GM18909 (cell line): ENCODE data around the gene CHKA.

Experiments
- ATAC-seq: cut with Tn5 transposase; IDR thresholded peaks from one replicate; pipeline ENCODE4 v1.9.1; 2021; ENCODE audit warnings: mild to moderate bottlenecking; ENCODE audit not compliant: unreplicated experiment, poor library complexity

CHKA gene

DNA sequence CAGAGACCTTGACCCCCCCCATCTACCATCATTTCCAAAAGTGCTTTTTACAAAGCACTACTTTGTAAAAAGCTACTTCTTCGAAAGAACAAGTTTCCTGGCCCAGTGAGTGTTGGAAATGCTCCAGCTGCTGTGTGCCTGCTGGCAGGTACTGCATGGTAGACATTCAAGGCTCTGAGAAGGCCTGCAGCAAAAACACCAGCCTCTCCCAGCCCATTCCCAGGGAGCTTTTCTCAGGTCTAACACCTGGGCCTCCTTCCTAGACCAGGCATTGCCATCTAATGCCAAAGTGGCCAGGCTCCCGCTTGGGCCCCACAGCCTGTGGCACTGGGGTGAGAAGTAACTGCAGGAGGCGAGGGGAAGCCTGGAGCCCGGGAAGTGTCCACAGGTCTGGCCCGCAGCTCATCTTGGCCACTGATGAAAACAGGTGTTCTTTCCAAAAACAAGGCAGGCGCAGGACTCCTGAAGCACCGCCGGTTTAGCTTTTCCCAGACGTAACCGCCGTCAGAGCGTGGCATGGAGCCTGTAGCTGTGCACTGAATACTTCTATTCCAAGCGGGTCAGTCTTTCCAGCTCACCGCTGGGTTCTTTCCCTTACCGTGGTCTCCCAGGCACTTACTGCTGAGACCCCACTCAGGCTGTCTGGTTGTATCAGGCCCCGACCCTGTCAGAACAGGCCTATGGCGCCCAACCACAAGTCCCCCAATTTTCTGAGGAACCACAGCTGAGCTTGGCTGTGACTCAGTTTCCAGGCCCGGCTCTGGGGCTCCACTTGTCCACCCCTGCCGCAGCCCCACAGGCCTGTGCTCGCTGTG is 83.6 kb downstream of the CHKA start:
- ATAC-seq = no peak

- no peak for ATAC-seq
These were observed 84.4 kb downstream of the CHKA start for GRCh38 chr11:68036717-68037239.

DNA sequence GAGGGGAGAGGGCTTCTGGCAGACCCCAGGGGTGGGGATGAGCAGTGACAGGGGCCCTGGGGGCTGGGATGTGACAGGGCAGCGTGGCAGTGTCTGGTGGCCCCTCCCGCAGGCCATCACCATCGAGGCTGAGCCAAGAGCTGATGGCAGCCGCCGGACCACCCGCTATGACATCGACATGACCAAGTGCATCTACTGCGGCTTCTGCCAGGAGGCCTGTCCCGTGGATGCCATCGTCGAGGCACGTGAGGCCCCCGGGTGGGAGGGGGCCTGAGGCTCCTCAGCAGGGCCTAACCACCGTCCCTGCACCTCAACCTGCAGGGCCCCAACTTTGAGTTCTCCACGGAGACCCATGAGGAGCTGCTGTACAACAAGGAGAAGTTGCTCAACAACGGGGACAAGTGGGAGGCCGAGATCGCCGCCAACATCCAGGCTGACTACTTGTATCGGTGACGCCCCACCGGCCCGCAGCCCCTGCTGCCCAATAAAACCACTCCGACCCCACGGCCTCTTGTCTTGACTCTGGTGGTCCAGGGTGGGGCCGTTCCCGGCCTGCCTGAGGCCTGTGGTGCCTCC is 85.0 kb downstream of the CHKA start:
- ATAC-seq = no peak

DNA sequence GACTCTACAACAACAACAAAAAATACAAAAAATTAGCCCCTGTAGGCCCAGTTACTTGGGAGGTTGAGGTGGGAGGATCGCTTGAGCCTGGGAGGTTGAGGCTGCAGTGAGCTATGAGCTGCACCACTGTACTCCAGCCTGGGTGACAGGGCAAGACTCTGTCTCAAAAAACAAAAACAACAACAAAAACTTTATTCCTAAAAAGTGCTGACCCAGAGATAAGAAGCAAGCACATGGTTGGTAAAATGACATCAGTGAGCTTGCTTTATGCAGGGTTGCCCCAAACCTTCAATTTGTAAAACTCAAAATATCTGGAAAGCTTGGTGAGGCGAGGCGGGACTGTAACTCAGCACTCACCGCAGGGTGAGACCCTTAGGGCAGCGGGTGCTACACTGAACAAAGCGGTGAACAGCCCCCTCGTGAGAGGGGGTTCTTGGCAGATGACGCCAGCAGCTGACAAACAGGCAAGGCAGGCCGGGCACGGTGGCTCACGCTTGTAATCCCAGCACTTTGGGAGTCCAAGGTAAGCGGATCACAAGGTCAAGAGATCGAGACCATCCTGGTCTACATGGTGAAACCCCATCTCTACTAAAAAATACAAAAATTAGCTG is 85.8 kb downstream of the CHKA start:
- ATAC-seq = no peak

GRCh38 chr11:68033708-68034045 is 87.5 kb downstream of the CHKA start:
- ATAC-seq = no peak

- ATAC-seq = no peak
These were observed 88.0 kb downstream of the CHKA start for GRCh38 chr11:68032997-68033707.

DNA sequence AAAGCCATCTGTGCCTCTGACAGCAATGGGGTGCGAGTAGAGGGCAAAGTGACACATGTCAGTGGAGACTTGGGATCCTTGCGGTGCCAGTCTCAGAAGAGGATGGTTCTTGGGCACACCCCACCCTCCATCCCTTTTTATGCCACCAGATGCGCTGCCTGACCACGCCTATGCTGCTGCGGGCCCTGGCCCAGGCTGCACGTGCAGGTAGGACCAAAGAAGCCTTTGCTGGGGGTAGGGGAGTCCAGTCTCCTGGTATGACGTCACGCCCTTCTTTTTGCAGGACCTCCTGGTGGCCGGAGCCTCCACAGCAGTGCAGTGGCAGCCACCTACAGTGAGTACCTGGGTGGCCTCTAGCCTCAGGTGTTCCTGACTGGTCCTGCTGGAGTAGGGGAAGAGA is 89.2 kb downstream of the CHKA start:
- ATAC-seq = no peak

- no peak for ATAC-seq
These were observed 90.1 kb downstream of the CHKA start for GRCh38 chr11:68031144-68031464.

- peak; percentile 95 for ATAC-seq
These were observed 90.7 kb downstream of the CHKA start, which contains the start of gene NDUFS8 for GRCh38 chr11:68030318-68031143. NDUFS8 (plus strand) TSS chr11:68030681; CDS start chr11:68032152, 1,471 bp downstream.

- no peak for ATAC-seq
These were observed 92.2 kb downstream of the CHKA start for GRCh38 chr11:68028802-68029545.

DNA sequence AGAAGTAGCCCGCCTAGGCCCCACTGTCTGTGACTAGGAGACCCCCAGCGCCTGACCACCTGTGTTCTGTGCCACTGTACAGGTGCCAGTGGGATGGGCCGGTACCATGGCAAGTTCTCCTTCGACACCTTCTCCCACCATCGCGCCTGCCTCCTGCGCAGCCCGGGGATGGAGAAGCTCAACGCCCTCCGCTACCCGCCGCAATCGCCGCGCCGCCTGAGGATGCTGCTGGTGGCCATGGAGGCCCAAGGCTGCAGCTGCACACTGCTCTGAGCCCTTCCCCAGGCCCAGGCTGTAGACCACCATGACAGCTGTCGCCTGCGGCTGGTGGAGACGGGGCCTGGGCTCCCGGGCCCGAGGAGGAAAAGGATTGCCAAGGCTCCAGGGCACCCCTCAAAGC is 93.5 kb downstream of the CHKA start:
- no peak for ATAC-seq

- ATAC-seq = no peak
These were observed 94.6 kb downstream of the CHKA start for GRCh38 chr11:68026391-68027105.

DNA sequence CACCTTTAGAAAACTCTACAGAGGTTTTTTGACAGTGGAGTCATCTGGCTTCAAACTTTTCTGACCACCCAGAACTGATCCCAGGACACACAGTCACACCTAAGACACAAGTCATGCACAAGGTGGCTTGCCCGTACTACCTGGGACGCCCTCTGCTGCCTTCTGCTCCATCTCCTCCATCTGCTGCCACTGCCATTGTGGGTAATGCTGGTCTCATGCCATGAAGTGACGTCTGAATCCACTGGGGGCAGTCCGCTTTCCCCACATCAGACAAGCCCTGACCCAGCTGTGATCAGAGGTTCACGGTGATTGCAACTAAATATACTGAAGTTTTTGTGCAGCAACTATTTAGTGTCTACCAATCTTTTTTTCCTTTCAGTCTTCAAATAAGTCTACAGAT is 96.1 kb downstream of the CHKA start:
- no peak for ATAC-seq

DNA sequence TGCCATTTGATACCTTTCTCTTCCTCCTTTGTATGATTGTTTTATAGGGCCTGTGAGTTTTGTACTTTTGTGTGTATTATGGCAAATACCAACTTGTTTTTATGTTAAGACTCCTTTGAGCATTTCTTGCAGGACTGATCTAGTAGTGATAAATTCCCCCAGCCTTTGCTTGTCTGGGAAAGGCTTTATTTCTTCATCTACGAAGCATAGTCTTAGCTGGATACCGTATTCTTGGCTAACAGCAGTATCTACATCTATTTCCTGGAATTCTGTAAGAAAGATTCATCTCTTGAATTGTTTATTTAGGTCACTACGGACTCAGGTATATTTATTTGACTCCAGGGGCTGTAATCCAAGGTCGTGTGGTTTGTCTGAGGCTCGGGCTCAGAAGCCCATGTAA is 96.7 kb downstream of the CHKA start:
- ATAC-seq = no peak

DNA sequence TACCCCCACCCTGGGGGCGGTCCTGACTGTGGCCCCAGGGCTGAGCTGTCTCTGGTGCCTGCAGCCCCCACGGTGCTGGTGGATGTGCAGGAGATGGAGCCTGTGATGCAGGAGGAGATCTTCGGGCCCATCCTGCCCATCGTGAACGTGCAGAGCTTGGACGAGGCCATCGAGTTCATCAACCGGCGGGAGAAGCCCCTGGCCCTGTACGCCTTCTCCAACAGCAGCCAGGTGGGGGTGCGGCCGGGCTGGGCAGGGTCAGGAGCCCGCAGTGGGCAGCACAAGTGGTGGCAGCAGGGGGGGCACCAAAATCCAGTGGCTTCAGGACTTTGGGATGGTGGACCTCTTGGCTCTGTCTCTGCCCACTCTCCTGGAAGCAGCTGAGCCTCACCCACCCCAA is 98.7 kb downstream of the CHKA start:
- no peak for ATAC-seq

- no peak for ATAC-seq
These were observed 99.9 kb downstream of the CHKA start for GRCh38 chr11:68021167-68021787.

DNA sequence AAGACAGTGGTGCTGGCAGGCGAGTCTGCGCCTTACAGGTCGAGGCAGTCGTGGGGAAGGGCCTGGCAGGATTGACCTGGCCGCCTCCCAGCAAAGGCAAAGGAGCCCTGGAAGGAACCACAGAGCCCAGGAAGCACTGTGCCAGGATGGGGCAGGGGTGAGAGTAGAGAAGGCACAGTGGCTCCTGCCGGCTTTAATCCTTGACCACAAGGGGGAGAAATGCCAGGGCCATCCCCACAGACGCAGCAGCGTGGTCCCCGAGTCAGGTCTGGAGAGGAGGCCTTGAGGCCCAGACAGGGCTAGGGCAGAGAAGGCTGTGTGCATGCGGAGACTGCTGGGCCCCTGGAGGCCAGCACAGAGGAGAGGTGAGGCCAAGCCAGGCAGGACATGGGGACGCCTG is 100.6 kb downstream of the CHKA start:
- ATAC-seq = no peak

DNA sequence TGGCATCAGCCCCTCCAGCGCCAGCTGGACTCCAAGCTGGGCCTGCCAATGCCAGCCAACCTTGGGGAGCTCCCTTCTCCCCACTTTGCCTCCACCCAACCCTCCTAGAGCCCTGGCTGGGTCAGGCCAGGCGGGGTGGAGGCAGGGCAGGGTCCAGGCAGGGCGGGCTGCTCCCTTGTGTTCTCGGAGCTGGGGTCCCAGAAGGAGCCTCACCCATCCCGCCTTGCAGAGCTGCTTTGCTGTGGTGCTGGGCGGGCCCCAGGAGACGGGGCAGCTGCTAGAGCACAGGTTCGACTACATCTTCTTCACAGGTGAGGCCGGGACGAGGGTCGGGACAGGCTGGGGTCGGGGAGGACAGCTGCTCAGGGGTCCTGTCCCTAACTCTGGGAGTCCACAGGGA is 101.7 kb downstream of the CHKA start:
- ATAC-seq = no peak
